ENCODE results near the gene MBIP.

The MBIP gene

DNA sequence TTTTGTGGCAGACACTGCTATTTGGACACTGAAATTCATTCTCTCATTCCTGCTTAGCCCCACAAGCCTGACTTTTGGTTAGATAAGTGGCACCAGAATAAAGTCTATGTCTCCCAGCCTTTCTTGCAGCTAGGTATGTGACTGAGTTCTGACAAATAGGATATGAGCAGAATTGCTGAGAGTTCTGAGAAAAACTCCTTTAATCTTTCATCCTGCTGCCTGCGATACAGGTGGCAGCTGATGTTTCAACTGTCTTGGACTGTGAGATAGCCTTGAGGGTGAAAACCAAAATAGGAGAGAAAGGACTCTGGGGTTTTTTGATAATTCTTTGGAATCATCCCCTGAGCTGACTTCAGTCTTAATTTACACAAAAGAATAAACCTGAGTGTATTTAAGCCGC is 55.8 kb downstream of the MBIP start:
- DNase-seq (ENCODE audit: low read depth): no peak

GRCh38 chr14:36264107-36264506 is 56.3 kb downstream of the MBIP start:
- DNase-seq (ENCODE audit: low read depth): no peak

- no peak for DNase-seq (ENCODE audit: low read depth)
Observed at GRCh38 chr14:36260970-36261640, 59.3 kb downstream of the MBIP start.

DNA sequence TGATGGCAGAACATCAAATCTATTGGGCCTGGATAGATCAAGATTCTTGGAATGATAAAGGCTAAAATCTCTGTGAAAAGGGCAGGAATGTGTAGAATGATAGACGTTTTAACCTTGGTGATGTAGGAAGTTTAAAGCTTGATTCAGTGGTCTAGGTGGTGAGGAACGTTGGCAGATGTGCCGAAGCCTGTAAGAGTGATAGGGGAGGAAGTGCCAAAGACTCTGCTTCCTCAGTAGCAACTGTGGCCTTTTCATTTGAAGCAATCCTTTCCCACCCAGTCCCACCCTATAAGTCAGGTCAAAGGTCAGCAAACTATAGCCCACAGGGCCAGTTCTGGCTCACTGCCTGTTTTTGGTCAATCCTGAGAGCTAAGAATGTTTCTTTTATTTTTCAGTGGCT is 62.2 kb downstream of the MBIP start:
- DNase-seq (ENCODE audit: low read depth): no peak

- DNase-seq (ENCODE audit: low read depth): no peak
Observed at GRCh38 chr14:36256126-36256801, 64.2 kb downstream of the MBIP start.

DNA sequence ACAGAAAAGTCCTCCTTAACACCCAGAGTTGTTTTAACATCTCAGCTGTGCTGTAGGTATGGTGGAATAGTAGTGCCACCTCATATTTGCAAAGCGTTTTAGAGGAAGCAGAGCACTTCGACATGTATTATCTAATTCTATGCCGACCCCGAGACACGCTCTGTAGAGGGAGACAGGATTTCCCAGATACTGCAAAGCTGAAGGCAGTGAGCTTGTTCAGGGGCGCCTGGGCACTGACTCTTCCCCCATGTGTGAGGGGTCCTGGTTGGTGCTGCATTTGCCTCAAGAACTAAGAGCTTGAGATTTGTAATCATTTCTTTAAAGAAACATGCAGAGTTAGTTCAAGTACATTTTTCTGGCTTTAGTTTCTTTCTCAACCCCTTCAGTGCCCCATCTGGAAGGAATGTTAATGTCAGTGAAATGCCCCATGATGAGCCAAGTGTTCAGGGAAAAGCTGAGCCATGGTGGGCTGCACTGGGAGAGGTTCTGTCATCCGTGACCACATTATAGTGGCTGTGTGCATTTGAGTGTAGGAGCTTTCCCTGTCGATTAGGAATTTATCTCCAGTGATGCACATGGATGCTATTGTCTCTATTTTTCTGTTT is 66.3 kb downstream of the MBIP start:
- DNase-seq (ENCODE audit: low read depth): no peak

Data from HS-5 (cell line).